NCI-H2081 (cell line): ENCODE measurements around the gene ZNF628.

Source experiments
- DNase-seq, 2 experiments: peaks; one replicate each; lab custom pipeline; 2025; lab: John Stamatoyannopoulos, UW

The ZNF628 gene

GRCh38 chr19:55530996-55531395 lies 54.6 kb downstream of the ZNF628 start:
- no peak for DNase-seq
